Stimulated activated CD8-positive, alpha-beta memory T cell treated with anti-CD3 and anti-CD28 coated beads, Interleukin-12 subunit alpha, Interleukin-12 subunit beta, amount 100 ng/mL, for 1 hour (primary cell): Measurements from ENCODE around the gene TMEM218.
A peak's percentile ranks its signal among the peaks of the same experiment; 100 is the strongest.

Source experiments
- DNase-seq: peaks from one replicate; pipeline ENCODE4 v3.0.0-alpha.2; 2020; ENCODE audit warnings: low read depth

Gene TMEM218

GRCh38 chr11:125111343-125112207 lies at the start of gene TMEM218:
TSS of gene TMEM218 (minus strand) at chr11:125111626. CDS start at chr11:125102241, 9,385 bp downstream.
- DNase-seq: peak; percentile 87

- DNase-seq: no peak
Observed at GRCh38 chr11:125157953-125158680, 46.7 kb upstream of the TMEM218 start.

- no peak for DNase-seq
Observed at GRCh38 chr11:125157118-125157733, 45.8 kb upstream of the TMEM218 start.

GRCh38 chr11:125156346-125157117 lies 45.1 kb upstream of the TMEM218 start:
- no peak for DNase-seq

- DNase-seq: no peak
Observed at GRCh38 chr11:125155767-125156166, 44.3 kb upstream of the TMEM218 start.

- no peak for DNase-seq
Observed at GRCh38 chr11:125155100-125155444, 43.6 kb upstream of the TMEM218 start.

GRCh38 chr11:125154378-125155099 lies 43.1 kb upstream of the TMEM218 start:
- DNase-seq: no peak

- no peak for DNase-seq
Observed at GRCh38 chr11:125153837-125154236, 42.4 kb upstream of the TMEM218 start.

- DNase-seq: no peak
Observed at GRCh38 chr11:125148743-125149142, 37.3 kb upstream of the TMEM218 start.

- DNase-seq: no peak
Observed at GRCh38 chr11:125148011-125148410, 36.6 kb upstream of the TMEM218 start.

- no peak for DNase-seq
Observed at GRCh38 chr11:125147280-125147679, 35.9 kb upstream of the TMEM218 start.

- no peak for DNase-seq
Observed at GRCh38 chr11:125146232-125146631, 34.8 kb upstream of the TMEM218 start.

- peak; percentile 41 for DNase-seq
Observed at GRCh38 chr11:125141686-125142535, 30.5 kb upstream of the TMEM218 start.

- no peak for DNase-seq
Observed at GRCh38 chr11:125141178-125141577, 29.8 kb upstream of the TMEM218 start.

GRCh38 chr11:125140233-125140632 lies 28.8 kb upstream of the TMEM218 start:
- no peak for DNase-seq

GRCh38 chr11:125139778-125140177 lies 28.4 kb upstream of the TMEM218 start:
- no peak for DNase-seq

GRCh38 chr11:125138966-125139365 lies 27.5 kb upstream of the TMEM218 start:
- DNase-seq: no peak

- DNase-seq: no peak
Observed at GRCh38 chr11:125136001-125136400, 24.6 kb upstream of the TMEM218 start.

GRCh38 chr11:125132596-125132995 lies 21.2 kb upstream of the TMEM218 start:
- no peak for DNase-seq

- DNase-seq: no peak
Observed at GRCh38 chr11:125132071-125132470, 20.6 kb upstream of the TMEM218 start.
